ENCODE data around the gene RAB31.

GRCh38 chr18:9809697-9810096, 101.6 kb downstream of the RAB31 start:
- no peak for TF ChIP-seq GATA2 (IDR thresholded peaks at IDR 0.05; ENCODE audit: low read depth, low read length)
- no peak for TF ChIP-seq GATA3 (IDR thresholded peaks at IDR 0.05; ENCODE audit: low read depth, low read length)
